ENCODE data around the gene INPP5D. TPM values are rescaled to one million over a fixed set of nuclear protein-coding genes. Genes with fewer than 3 reads are reported as not detected.

Gene INPP5D
- total and polyA plus RNA-seq, 2 donors (not counting 3 experiments of a cell fraction or from before 2014, with no cell fraction given), result 13.9 to 46.6 TPM

GRCh38 chr2:233115121-233115520, 55.0 kb downstream of the INPP5D start:
- H3K4me2 ChIP-seq (ENCODE audit: insufficient read depth, low read length), result no peak overlapping the region
- FAIRE-seq (no peak), DNase-seq (ENCODE audit: low read depth, low spot score) (no peak)
- H4K20me1 ChIP-seq (replicated peaks; ENCODE audit: control insufficient read depth, extremely low read depth, insufficient read depth, low read length), result no peaks in the 10 kb centered on the region
- no peaks in the 10 kb centered on the region for H3K4me1 ChIP-seq (ENCODE audit: control insufficient read depth, extremely low read depth, insufficient read depth, low read length)
- H3K9me3 ChIP-seq (replicated peaks; ENCODE audit: control insufficient read depth, insufficient read depth, low read length), result no peaks in the 10 kb centered on the region
- H3K79me2 ChIP-seq (ENCODE audit: control insufficient read depth, insufficient read depth, low read length), result no peaks in the 10 kb centered on the region
- intact Hi-C loops (cut with micrococcal nuclease) (no loop called here), dilution Hi-C loops (cut with MboI; ENCODE audit: extremely low pct_ligation_motif_present, low sequenced_read_pairs) (no loop called here)
- no peaks in the 10 kb centered on the region for H3K9me1 ChIP-seq (replicated peaks; ENCODE audit: control insufficient read depth, extremely low read depth, insufficient read depth, low read length)
- no peak overlapping the region for H3K9ac ChIP-seq (replicated peaks; ENCODE audit: extremely low read depth, insufficient read depth, low read length)
- no peaks in the 10 kb centered on the region for H3K27me3 ChIP-seq (ENCODE audit: control insufficient read depth in 2 of 2, insufficient read depth in 2 of 2, low read length in 2 of 2)
- no peaks in the 10 kb centered on the region for H3K36me3 ChIP-seq (ENCODE audit: control insufficient read depth in 2 of 2, extremely low read depth in 1 of 2, insufficient read depth in 2 of 2, low read length in 2 of 2)
- H3K4me3 ChIP-seq (replicated peaks in 1 of 3; ENCODE audit: insufficient read depth in 1 of 3, low read depth in 1 of 3, low read length in 3 of 3), result no peak overlapping the region
- H2AFZ ChIP-seq (ENCODE audit: low read depth, low read length), result no peak overlapping the region
- no peak overlapping the region for H3K27ac ChIP-seq (ENCODE audit: insufficient read depth, low read depth, low read length)
- CTCF ChIA-PET, result no interaction called here
- no peak for TF ChIP-seq JUN (IDR thresholded peaks at IDR 0.05; ENCODE audit: borderline replicate concordance, insufficient read depth, insufficient read length, low read depth)
- TF ChIP-seq POLR2AphosphoS5 (IDR thresholded peaks at IDR 0.05; ENCODE audit: insufficient read depth, low read depth, low read length), result no peak
- BruUV-seq (replicated peaks), result no TSS peak
- POLR2A ChIA-PET, result no interaction called here

- FAIRE-seq, result no peak
- Histone ChIP-seq H3K4me2 (ENCODE audit: insufficient read depth, low read length) (no peak overlapping the region), H3K79me2 (ENCODE audit: control insufficient read depth, insufficient read depth, low read length) (no peaks in the 10 kb centered on the region), H3K27ac (ENCODE audit: insufficient read depth, low read depth, low read length) (no peak overlapping the region), H3K27me3 (ENCODE audit: control insufficient read depth in 2 of 2, insufficient read depth in 2 of 2, low read length in 2 of 2) (no peaks in the 10 kb centered on the region), H3K9ac (replicated peaks; ENCODE audit: extremely low read depth, insufficient read depth, low read length) (no peak overlapping the region), H2AFZ (ENCODE audit: low read depth, low read length) (no peak overlapping the region), H3K9me3 (replicated peaks; ENCODE audit: control insufficient read depth, insufficient read depth, low read length) (no peaks in the 10 kb centered on the region), H4K20me1 (replicated peaks; ENCODE audit: control insufficient read depth, extremely low read depth, insufficient read depth, low read length) (no peaks in the 10 kb centered on the region), H3K36me3 (ENCODE audit: control insufficient read depth in 2 of 2, extremely low read depth in 1 of 2, insufficient read depth in 2 of 2, low read length in 2 of 2) (no peaks in the 10 kb centered on the region), H3K9me1 (replicated peaks; ENCODE audit: control insufficient read depth, extremely low read depth, insufficient read depth, low read length) (no peaks in the 10 kb centered on the region), H3K4me1 (ENCODE audit: control insufficient read depth, extremely low read depth, insufficient read depth, low read length) (no peaks in the 10 kb centered on the region), H3K4me3 (replicated peaks in 1 of 3; ENCODE audit: insufficient read depth in 1 of 3, low read depth in 1 of 3, low read length in 3 of 3) (no peak overlapping the region)
- no peak for TF ChIP-seq JUN (IDR thresholded peaks at IDR 0.05; ENCODE audit: borderline replicate concordance, insufficient read depth, insufficient read length, low read depth)
- TF ChIP-seq MYC (IDR thresholded peaks at IDR 0.05; ENCODE audit: low read depth, low read length), result no peak
- TF ChIP-seq MAX (IDR thresholded peaks at IDR 0.05; ENCODE audit: insufficient read depth, insufficient read length), result no peak
- TF ChIP-seq GATA2 (IDR thresholded peaks at IDR 0.05; ENCODE audit: insufficient read depth, insufficient read length, low read depth, low read length), result no peak
- no peak for TF ChIP-seq FOS (IDR thresholded peaks at IDR 0.05; ENCODE audit: borderline replicate concordance, insufficient read depth, low read length)
- TF ChIP-seq POLR2AphosphoS5 (IDR thresholded peaks at IDR 0.05; ENCODE audit: insufficient read depth, low read depth, low read length), result no peak
- no peak for TF ChIP-seq POLR2A (IDR thresholded peaks at IDR 0.05; ENCODE audit: low read depth, low read length)
- TF ChIP-seq, protein P1, sequence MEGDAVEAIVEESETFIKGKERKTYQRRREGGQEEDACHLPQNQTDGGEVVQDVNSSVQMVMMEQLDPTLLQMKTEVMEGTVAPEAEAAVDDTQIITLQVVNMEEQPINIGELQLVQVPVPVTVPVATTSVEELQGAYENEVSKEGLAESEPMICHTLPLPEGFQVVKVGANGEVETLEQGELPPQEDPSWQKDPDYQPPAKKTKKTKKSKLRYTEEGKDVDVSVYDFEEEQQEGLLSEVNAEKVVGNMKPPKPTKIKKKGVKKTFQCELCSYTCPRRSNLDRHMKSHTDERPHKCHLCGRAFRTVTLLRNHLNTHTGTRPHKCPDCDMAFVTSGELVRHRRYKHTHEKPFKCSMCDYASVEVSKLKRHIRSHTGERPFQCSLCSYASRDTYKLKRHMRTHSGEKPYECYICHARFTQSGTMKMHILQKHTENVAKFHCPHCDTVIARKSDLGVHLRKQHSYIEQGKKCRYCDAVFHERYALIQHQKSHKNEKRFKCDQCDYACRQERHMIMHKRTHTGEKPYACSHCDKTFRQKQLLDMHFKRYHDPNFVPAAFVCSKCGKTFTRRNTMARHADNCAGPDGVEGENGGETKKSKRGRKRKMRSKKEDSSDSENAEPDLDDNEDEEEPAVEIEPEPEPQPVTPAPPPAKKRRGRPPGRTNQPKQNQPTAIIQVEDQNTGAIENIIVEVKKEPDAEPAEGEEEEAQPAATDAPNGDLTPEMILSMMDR (IDR thresholded peaks at IDR 0.05; ENCODE audit: extremely low read depth in 1 of 2, insufficient read depth in 1 of 2, low read depth in 1 of 2, low read length in 2 of 2), result no peak
- no peak for TF ChIP-seq EZH2 (IDR thresholded peaks at IDR 0.05; ENCODE audit: borderline replicate concordance, low read depth, low read length, severe bottlenecking)
- dilution Hi-C loops (cut with MboI; ENCODE audit: extremely low pct_ligation_motif_present, low sequenced_read_pairs) (no loop called here), intact Hi-C loops (cut with micrococcal nuclease) (no loop called here)
- ChIA-PET CTCF (no interaction called here), POLR2A (no interaction called here)
- no TSS peak for BruUV-seq (replicated peaks)
- no peak for DNase-seq (ENCODE audit: low read depth, low spot score)
Measured at GRCh38 chr2:233115741-233116140, 55.6 kb downstream of the INPP5D start.

Measured in endothelial cell of umbilical vein (primary cell).